Measurements from ENCODE around the gene TMEM164.
"Not testable (repeated sequence)": the region's sequence is repeated elsewhere in the genome, so short reads cannot be mapped to it uniquely, and the experiment has no call there.

TMEM164 gene
- total RNA-seq, result 24.0 to 33.2 (median 27.3) reads per million in 4 donors

- peak; percentile 59 to 87 (median 67) for DNase-seq
Measured at GRCh38 chrX:110002300-110003166, at the start of gene TMEM164. Gene TMEM164, plus strand, starts transcription at chrX:110003114. Its CDS starts 661 bp downstream, at chrX:110003775.

GRCh38 chrX:109954333-109954732 is 48.6 kb upstream of the TMEM164 start:
- no peak for DNase-seq

- no peak for DNase-seq
Measured at GRCh38 chrX:109954955-109955354, 48.0 kb upstream of the TMEM164 start.

- DNase-seq, result peak in 1 of 5 donors; percentile 17
Measured at GRCh38 chrX:109958266-109958665, 44.6 kb upstream of the TMEM164 start.

GRCh38 chrX:109959356-109959871 is 43.5 kb upstream of the TMEM164 start:
- peak in 1 of 5 donors; percentile 50 for DNase-seq

- DNase-seq, result no peak
Measured at GRCh38 chrX:109964390-109964789, 38.5 kb upstream of the TMEM164 start.

GRCh38 chrX:109966246-109966645 is 36.7 kb upstream of the TMEM164 start:
- no peak for DNase-seq

- DNase-seq, result no peak
Measured at GRCh38 chrX:109967156-109967555, 35.8 kb upstream of the TMEM164 start.

- DNase-seq, result not testable (repeated sequence)
Measured at GRCh38 chrX:109970841-109971240, 32.1 kb upstream of the TMEM164 start.

GRCh38 chrX:109974906-109975655 is 27.8 kb upstream of the TMEM164 start:
- peak in 1 of 5 donors; percentile 72 for DNase-seq

- DNase-seq, result not testable (repeated sequence)
Measured at GRCh38 chrX:109985210-109985609, 17.7 kb upstream of the TMEM164 start.

- no peak for DNase-seq
Measured at GRCh38 chrX:109987884-109988283, 15.0 kb upstream of the TMEM164 start.

GRCh38 chrX:109990582-109991276 is 12.2 kb upstream of the TMEM164 start:
- peak in 1 of 5 donors; percentile 65 for DNase-seq

GRCh38 chrX:109992203-109992602 is 10.7 kb upstream of the TMEM164 start:
- no peak for DNase-seq

- DNase-seq, result no peak
Measured at GRCh38 chrX:109995155-109995554, 7.8 kb upstream of the TMEM164 start.

GRCh38 chrX:109997786-109998452 is 5.0 kb upstream of the TMEM164 start:
- DNase-seq, result no peak

- DNase-seq, result no peak
Measured at GRCh38 chrX:110000000-110000399, 2.9 kb upstream of the TMEM164 start.

GRCh38 chrX:110000847-110001713 is 1.8 kb upstream of the TMEM164 start:
- no peak for DNase-seq

GRCh38 chrX:110001740-110002299 is 1.1 kb upstream of the TMEM164 start:
- no peak for DNase-seq

All from T-helper 1 cell (primary cell).